DMS114 treated with DMSO at 0.1 percent for 48 hours (cell line): ENCODE results near the gene C1orf115.
"Not testable (repeated sequence)": the region's sequence is repeated elsewhere in the genome, so short reads cannot be mapped to it uniquely, and the experiment has no call there.

Experiments
- DNase-seq: peaks from one replicate; lab custom pipeline; 2025; ENCODE audit not compliant: unreplicated experiment; lab: John Stamatoyannopoulos, UW

Gene C1orf115

GRCh38 chr1:220690140-220691052 is at the start of gene C1orf115:
Gene C1orf115 (plus strand): TSS chr1:220690363. CDS start chr1:220690403, 40 bp downstream.
- DNase-seq = peak; percentile 11

GRCh38 chr1:220642285-220642684 is 47.9 kb upstream of the C1orf115 start:
- DNase-seq = no peak

- DNase-seq = no peak
These were observed 37.2 kb upstream of the C1orf115 start for GRCh38 chr1:220652995-220653394.

GRCh38 chr1:220655509-220655908 is 34.7 kb upstream of the C1orf115 start:
- no peak for DNase-seq

GRCh38 chr1:220655961-220656740 is 34.0 kb upstream of the C1orf115 start:
- DNase-seq = no peak

GRCh38 chr1:220666349-220666748 is 23.8 kb upstream of the C1orf115 start:
- no peak for DNase-seq

GRCh38 chr1:220669005-220669404 is 21.2 kb upstream of the C1orf115 start:
- DNase-seq = no peak

- no peak for DNase-seq
These were observed 19.8 kb upstream of the C1orf115 start for GRCh38 chr1:220670365-220670764.

- DNase-seq = no peak
These were observed 16.2 kb upstream of the C1orf115 start for GRCh38 chr1:220673921-220674320.

GRCh38 chr1:220677251-220677650 is 12.9 kb upstream of the C1orf115 start:
- no peak for DNase-seq

GRCh38 chr1:220680085-220680687 is 10.0 kb upstream of the C1orf115 start:
- peak; percentile 31 for DNase-seq

- DNase-seq = no peak
These were observed 8.8 kb upstream of the C1orf115 start for GRCh38 chr1:220681220-220681880.

GRCh38 chr1:220682901-220683576 is 7.1 kb upstream of the C1orf115 start:
- no peak for DNase-seq

- DNase-seq = not testable (repeated sequence)
These were observed 6.4 kb upstream of the C1orf115 start for GRCh38 chr1:220683716-220684115.

GRCh38 chr1:220684890-220685289 is 5.3 kb upstream of the C1orf115 start:
- DNase-seq = no peak

GRCh38 chr1:220685879-220686278 is 4.3 kb upstream of the C1orf115 start:
- DNase-seq = peak; percentile 27

GRCh38 chr1:220687809-220688208 is 2.4 kb upstream of the C1orf115 start:
- DNase-seq = no peak

- no peak for DNase-seq
These were observed 497 bp upstream of the C1orf115 start for GRCh38 chr1:220689666-220690065.

GRCh38 chr1:220691053-220691684 is 1.0 kb downstream of the C1orf115 start:
- DNase-seq = no peak
